ENCODE results near the gene SZRD1. TPM values are rescaled to one million over a fixed set of nuclear protein-coding genes. Genes with fewer than 3 reads are reported as not detected.

SZRD1 gene
- total RNA-seq, 1 experiment from 2014 or later, result 113 TPM

DNA sequence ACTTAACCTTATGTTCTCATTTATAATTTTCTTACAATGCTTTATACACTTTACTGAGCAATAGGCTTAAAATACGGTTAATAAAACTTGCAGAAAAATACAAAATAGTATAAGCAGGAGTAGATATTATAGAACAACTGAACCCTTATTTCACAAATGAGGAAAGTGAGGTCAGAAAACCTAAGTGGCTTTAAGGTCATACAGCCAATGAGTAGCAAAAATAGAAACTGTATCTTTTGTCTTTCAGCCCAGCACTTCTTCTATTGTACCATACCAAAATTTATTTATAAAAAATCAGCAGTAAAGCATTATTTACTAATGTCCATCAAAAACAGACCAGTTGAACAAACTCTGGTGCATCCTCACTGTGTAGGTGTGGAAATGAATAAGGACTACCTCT lies 26.4 kb upstream of the SZRD1 start (continued):
- TF ChIP-seq, protein P1, sequence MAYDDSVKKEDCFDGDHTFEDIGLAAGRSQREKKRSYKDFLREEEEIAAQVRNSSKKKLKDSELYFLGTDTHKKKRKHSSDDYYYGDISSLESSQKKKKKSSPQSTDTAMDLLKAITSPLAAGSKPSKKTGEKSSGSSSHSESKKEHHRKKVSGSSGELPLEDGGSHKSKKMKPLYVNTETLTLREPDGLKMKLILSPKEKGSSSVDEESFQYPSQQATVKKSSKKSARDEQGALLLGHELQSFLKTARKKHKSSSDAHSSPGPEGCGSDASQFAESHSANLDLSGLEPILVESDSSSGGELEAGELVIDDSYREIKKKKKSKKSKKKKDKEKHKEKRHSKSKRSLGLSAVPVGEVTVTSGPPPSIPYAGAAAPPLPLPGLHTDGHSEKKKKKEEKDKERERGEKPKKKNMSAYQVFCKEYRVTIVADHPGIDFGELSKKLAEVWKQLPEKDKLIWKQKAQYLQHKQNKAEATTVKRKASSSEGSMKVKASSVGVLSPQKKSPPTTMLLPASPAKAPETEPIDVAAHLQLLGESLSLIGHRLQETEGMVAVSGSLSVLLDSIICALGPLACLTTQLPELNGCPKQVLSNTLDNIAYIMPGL (CRISPR knock-in tag; IDR thresholded peaks at IDR 0.05), result no peak

DNA sequence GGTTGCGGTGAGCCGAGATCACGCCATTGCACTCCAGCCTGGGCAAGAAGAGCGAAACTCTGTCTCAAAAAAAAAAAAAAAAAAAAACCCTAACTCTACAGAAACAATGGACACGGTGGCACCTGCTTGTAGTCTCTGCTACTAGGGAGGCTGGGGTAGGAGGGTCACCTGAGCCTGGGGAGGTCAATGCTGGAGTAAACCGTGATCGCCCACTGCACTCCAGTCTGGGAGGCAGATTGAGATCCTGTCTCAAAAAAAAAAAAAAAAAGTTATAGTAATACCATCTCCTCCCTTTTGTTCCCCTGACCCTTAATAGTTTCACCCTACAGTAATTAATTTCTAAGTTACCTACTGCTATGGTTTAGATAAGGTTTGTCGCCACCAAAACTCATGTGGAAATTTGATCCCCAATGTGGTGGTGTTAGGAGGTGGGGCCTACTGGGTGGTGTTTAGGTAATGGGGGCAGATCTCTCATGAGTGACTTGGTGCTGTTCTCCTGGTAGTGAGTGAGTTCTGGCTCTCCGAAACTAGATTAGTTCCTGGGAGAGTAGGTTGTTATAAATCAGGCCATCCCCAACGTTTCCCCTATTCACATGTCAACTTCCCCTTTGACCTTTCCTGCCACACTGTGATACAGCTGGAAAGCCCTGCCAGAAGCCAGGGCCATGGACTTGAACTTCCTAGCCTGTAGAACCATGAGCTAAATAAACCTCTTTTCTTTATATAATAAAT lies 24.5 kb upstream of the SZRD1 start:
- ChIA-PET CTCF (no interaction called here), POLR2A (no interaction called here)
- H3K27ac Mint-ChIP-seq, result peak overlapping the region; percentile 89
- DNase-seq (ENCODE audit: low spot score) (no peak), ATAC-seq (no peak)
- no peaks in the 10 kb centered on the region for H3K36me3 Mint-ChIP-seq
- H3K4me1 Mint-ChIP-seq, result peaks cover 8% of the 10 kb centered on the region
- H3K27me3 Mint-ChIP-seq (ENCODE audit: low read depth), result no peaks in the 10 kb centered on the region
- no peaks in the 10 kb centered on the region for H3K9me3 Mint-ChIP-seq
- TF ChIP-seq, protein P2, sequence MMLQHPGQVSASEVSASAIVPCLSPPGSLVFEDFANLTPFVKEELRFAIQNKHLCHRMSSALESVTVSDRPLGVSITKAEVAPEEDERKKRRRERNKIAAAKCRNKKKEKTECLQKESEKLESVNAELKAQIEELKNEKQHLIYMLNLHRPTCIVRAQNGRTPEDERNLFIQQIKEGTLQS (CRISPR knock-in tag; conservative IDR thresholded peaks at IDR 0.05), result no peak
- TF ChIP-seq PRRX2 (CRISPR knock-in tag; IDR thresholded peaks at IDR 0.05) (no peak), CBFB (CRISPR knock-in tag; IDR thresholded peaks at IDR 0.05; ENCODE audit: low read depth) (no peak), FOXJ3 (CRISPR knock-in tag; IDR thresholded peaks at IDR 0.05; ENCODE audit: borderline replicate concordance) (no peak), NFYB (CRISPR knock-in tag; conservative IDR thresholded peaks at IDR 0.05; ENCODE audit: low read depth) (no peak), GTF2I (CRISPR knock-in tag; conservative IDR thresholded peaks at IDR 0.05) (no peak), TCF7 (CRISPR knock-in tag; IDR thresholded peaks at IDR 0.05; ENCODE audit: low read depth) (no peak), IRF2 (CRISPR knock-in tag; IDR thresholded peaks at IDR 0.05; ENCODE audit: borderline replicate concordance, low read depth) (no peak), MXD4 (CRISPR knock-in tag; IDR thresholded peaks at IDR 0.05; ENCODE audit: borderline replicate concordance) (no peak), TEAD1 (CRISPR knock-in tag; IDR thresholded peaks at IDR 0.05) (no peak)
- TF ChIP-seq, protein P3, sequence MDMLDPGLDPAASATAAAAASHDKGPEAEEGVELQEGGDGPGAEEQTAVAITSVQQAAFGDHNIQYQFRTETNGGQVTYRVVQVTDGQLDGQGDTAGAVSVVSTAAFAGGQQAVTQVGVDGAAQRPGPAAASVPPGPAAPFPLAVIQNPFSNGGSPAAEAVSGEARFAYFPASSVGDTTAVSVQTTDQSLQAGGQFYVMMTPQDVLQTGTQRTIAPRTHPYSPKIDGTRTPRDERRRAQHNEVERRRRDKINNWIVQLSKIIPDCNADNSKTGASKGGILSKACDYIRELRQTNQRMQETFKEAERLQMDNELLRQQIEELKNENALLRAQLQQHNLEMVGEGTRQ (CRISPR knock-in tag; IDR thresholded peaks at IDR 0.05), result no peak
- TF ChIP-seq, protein P4, sequence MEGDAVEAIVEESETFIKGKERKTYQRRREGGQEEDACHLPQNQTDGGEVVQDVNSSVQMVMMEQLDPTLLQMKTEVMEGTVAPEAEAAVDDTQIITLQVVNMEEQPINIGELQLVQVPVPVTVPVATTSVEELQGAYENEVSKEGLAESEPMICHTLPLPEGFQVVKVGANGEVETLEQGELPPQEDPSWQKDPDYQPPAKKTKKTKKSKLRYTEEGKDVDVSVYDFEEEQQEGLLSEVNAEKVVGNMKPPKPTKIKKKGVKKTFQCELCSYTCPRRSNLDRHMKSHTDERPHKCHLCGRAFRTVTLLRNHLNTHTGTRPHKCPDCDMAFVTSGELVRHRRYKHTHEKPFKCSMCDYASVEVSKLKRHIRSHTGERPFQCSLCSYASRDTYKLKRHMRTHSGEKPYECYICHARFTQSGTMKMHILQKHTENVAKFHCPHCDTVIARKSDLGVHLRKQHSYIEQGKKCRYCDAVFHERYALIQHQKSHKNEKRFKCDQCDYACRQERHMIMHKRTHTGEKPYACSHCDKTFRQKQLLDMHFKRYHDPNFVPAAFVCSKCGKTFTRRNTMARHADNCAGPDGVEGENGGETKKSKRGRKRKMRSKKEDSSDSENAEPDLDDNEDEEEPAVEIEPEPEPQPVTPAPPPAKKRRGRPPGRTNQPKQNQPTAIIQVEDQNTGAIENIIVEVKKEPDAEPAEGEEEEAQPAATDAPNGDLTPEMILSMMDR (IDR thresholded peaks at IDR 0.05), result no peak
- TF ChIP-seq, protein P5, sequence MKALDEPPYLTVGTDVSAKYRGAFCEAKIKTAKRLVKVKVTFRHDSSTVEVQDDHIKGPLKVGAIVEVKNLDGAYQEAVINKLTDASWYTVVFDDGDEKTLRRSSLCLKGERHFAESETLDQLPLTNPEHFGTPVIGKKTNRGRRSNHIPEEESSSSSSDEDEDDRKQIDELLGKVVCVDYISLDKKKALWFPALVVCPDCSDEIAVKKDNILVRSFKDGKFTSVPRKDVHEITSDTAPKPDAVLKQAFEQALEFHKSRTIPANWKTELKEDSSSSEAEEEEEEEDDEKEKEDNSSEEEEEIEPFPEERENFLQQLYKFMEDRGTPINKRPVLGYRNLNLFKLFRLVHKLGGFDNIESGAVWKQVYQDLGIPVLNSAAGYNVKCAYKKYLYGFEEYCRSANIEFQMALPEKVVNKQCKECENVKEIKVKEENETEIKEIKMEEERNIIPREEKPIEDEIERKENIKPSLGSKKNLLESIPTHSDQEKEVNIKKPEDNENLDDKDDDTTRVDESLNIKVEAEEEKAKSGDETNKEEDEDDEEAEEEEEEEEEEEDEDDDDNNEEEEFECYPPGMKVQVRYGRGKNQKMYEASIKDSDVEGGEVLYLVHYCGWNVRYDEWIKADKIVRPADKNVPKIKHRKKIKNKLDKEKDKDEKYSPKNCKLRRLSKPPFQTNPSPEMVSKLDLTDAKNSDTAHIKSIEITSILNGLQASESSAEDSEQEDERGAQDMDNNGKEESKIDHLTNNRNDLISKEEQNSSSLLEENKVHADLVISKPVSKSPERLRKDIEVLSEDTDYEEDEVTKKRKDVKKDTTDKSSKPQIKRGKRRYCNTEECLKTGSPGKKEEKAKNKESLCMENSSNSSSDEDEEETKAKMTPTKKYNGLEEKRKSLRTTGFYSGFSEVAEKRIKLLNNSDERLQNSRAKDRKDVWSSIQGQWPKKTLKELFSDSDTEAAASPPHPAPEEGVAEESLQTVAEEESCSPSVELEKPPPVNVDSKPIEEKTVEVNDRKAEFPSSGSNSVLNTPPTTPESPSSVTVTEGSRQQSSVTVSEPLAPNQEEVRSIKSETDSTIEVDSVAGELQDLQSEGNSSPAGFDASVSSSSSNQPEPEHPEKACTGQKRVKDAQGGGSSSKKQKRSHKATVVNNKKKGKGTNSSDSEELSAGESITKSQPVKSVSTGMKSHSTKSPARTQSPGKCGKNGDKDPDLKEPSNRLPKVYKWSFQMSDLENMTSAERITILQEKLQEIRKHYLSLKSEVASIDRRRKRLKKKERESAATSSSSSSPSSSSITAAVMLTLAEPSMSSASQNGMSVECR (CRISPR knock-in tag; IDR thresholded peaks at IDR 0.05; ENCODE audit: borderline replicate concordance), result no peak
- TF ChIP-seq, protein P1 (CRISPR knock-in tag; IDR thresholded peaks at IDR 0.05), result no peak
- TF ChIP-seq, protein P6, sequence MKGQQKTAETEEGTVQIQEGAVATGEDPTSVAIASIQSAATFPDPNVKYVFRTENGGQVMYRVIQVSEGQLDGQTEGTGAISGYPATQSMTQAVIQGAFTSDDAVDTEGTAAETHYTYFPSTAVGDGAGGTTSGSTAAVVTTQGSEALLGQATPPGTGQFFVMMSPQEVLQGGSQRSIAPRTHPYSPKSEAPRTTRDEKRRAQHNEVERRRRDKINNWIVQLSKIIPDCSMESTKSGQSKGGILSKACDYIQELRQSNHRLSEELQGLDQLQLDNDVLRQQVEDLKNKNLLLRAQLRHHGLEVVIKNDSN (CRISPR knock-in tag; IDR thresholded peaks at IDR 0.05), result no peak
- TF ChIP-seq, protein P7, sequence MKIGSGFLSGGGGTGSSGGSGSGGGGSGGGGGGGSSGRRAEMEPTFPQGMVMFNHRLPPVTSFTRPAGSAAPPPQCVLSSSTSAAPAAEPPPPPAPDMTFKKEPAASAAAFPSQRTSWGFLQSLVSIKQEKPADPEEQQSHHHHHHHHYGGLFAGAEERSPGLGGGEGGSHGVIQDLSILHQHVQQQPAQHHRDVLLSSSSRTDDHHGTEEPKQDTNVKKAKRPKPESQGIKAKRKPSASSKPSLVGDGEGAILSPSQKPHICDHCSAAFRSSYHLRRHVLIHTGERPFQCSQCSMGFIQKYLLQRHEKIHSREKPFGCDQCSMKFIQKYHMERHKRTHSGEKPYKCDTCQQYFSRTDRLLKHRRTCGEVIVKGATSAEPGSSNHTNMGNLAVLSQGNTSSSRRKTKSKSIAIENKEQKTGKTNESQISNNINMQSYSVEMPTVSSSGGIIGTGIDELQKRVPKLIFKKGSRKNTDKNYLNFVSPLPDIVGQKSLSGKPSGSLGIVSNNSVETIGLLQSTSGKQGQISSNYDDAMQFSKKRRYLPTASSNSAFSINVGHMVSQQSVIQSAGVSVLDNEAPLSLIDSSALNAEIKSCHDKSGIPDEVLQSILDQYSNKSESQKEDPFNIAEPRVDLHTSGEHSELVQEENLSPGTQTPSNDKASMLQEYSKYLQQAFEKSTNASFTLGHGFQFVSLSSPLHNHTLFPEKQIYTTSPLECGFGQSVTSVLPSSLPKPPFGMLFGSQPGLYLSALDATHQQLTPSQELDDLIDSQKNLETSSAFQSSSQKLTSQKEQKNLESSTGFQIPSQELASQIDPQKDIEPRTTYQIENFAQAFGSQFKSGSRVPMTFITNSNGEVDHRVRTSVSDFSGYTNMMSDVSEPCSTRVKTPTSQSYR (CRISPR knock-in tag; IDR thresholded peaks at IDR 0.05), result no peak
- TF ChIP-seq, protein P8, sequence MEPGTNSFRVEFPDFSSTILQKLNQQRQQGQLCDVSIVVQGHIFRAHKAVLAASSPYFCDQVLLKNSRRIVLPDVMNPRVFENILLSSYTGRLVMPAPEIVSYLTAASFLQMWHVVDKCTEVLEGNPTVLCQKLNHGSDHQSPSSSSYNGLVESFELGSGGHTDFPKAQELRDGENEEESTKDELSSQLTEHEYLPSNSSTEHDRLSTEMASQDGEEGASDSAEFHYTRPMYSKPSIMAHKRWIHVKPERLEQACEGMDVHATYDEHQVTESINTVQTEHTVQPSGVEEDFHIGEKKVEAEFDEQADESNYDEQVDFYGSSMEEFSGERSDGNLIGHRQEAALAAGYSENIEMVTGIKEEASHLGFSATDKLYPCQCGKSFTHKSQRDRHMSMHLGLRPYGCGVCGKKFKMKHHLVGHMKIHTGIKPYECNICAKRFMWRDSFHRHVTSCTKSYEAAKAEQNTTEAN (CRISPR knock-in tag; IDR thresholded peaks at IDR 0.05), result no peak
- H3K4me3 Mint-ChIP-seq, result no peak overlapping the region

All from WTC11 (cell line).